Stimulated activated CD4-positive, alpha-beta T cell treated with anti-CD3 and anti-CD28 coated beads, Interleukin-4, amount 100 ng/mL, for 24 hours (primary cell): ENCODE results near the gene MANSC1.

Source experiments
- DNase-seq: peaks from one replicate; pipeline ENCODE4 v3.0.0-alpha.2; 2020

The MANSC1 gene

GRCh38 chr12:12349711-12350665 lies at the start of gene MANSC1:
Gene MANSC1 (minus strand): TSS chr12:12350242. CDS start chr12:12343314, 6,928 bp downstream.
- peak; percentile 42 for DNase-seq

GRCh38 chr12:12399161-12399560 lies 49.1 kb upstream of the MANSC1 start:
- no peak for DNase-seq

GRCh38 chr12:12398026-12398859 lies 48.2 kb upstream of the MANSC1 start:
- no peak for DNase-seq

DNA sequence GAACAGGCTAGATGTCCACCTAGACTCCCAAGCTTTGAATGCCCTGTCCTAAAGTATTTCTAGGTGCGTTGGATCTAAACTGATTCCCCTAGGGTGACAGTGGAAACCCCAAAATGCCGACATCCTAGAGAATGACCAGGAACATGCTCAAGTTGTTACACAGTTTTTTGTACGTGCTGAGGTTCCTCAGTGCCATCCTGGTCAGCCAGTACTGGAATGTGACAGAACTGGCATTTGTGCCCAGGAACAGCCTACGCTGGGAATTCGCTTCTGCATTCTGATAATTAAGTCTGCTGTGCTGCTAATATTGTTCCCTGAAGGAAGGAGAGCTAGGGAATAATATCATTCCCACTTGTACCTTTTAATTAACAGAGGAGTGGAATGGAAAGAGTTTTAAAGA lies 47.1 kb upstream of the MANSC1 start:
- no peak for DNase-seq

DNA sequence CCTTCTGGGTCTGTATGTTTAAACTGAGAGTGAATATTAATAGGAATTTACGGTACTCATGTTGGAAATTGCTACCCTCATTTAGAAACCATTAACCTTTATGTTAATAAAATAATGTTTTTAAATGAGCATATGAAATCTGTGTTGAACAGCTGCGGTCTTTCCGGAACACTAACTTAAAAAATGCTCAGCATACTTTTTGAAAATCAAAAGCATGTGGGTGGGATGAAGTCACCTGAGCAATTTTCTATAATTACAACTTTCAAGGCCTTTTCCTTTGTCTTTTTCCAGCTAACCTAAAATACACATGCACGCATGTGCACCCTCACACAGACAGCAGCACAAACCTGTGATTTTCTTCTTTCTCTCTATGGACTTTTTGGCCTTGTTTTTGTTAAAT lies 46.7 kb upstream of the MANSC1 start:
- no peak for DNase-seq

- DNase-seq: no peak
Observed at GRCh38 chr12:12393171-12393570, 43.1 kb upstream of the MANSC1 start.

DNA sequence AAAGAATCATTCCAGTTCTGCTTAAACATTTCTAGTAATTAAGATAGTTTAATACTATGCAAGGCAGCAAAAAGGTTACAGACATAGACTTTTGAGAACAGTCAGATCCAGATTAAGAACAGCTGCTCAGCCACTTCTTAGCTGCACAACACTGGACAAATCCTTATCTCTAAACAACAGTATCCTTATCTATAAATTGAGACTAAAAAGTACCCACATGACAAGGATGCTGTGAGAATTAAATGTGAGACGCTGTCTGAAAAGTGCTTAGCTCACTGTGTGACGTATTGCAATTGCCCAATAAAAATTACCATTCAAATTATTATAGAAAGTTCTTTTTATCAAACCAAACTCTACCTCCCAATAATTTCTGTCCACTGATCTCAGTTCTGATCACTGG lies 42.4 kb upstream of the MANSC1 start:
- DNase-seq: no peak

- no peak for DNase-seq
Observed at GRCh38 chr12:12387501-12387900, 37.5 kb upstream of the MANSC1 start.

- DNase-seq: peak; percentile 43
Observed at GRCh38 chr12:12384571-12385340, 34.7 kb upstream of the MANSC1 start.

DNA sequence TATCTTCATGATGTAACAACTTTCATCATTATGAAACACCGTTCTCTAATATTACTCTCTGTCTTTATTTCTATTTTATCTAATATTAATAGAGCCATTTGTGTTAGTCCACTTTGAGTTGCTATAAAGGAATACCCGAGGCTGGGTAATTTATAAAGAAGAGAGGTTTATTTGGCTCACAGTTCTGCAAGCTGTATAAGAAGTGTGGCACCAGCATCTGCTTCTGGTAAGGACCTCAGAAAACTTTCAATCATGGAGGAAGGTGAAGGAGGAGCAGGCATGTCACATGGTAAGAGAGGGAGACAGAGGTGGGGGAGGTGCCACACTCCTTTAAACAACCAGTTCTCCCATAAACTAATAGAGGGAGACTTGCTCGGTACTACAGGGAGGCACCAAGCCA lies 31.9 kb upstream of the MANSC1 start:
- DNase-seq: no peak

DNA sequence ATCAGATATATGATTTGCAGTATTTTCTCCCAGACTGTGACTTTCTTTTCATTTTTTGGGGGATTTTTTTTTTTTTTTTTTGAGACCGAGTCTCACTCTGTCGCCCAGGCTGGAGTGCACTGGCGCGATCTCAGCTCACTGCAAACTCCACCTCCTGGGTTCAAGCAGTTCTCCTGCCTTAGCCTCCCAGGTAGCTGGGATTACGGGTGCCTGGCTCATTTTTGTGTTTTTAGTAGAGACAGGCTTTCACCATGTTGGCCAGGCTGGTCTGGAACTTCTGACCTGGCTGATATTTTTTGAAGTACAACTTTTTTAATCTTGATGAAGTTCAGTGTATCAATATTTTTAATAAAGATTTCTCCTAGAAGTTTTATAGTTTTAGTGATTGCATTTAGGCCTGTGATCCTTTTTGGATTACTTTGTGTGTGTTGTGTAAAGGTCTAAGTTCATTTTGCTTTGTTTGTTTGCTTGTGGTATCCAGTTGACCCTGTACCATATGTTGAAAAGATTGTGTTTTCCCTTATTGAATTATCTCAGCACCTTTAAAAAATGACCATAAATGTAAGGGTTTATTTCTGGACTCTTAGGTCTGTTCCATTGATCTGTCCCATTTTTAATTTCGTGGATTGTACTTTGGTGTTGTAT lies 31.0 kb upstream of the MANSC1 start:
- DNase-seq: no peak

DNA sequence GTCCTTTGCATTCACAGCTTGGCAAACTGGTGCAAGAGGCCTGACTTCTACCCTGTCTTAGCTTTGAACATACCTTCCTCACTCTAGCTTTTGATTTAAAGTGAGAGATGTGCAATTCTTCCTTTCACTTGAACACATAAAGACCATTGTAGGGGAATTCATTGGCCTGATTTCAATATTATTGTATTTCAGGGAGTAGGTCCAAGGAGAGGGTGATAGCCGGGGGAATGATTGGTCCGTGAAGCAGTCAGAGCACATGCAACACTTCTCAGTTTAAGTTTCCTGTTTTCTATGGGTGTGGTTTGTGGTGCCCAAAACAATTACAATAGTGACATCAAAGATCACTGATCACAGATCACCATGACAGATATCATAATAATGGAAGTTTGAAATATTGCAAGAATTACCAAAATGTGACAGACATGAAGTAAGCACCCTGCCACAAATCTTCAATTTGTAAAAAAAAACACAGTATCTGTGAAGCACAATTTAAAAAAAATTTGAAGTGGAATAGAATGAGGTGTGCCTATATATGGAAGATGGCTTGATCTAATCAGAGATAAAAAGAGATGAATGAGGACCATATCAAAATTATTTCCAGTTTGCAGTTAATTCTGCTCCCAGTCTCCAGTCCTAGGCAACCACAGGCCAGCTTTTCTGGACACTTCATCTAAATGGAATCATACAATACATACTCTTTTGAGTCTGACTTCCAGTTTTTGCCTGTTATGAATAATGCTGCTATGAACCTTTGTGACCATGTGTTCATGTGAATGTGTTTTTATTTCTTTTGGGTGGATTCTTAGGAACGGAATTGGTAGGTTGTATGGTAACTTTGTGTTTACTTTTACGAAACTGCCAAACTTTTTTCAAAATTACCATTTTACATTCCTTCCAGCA lies 30.0 kb upstream of the MANSC1 start:
- peak; percentile 42 for DNase-seq

DNA sequence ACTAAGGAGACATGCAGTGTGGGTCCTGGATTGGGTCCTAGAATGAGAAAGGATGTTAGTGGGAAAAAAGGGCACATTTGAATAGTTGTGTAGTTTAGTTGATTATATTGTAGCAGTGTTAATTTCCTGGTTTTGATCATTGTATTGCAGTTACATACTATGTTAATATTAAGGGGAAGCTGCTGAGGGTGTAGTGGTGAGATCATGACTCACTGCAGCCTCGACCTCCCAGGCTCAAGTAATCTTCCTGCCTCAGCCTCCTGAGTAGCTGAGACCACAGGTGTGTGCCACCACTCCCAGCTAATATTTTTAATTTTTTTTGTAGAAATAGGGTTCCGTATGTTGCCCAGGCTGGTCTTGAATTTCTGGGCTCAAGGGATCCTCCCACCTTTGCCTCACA lies 28.6 kb upstream of the MANSC1 start:
- DNase-seq: no peak

DNA sequence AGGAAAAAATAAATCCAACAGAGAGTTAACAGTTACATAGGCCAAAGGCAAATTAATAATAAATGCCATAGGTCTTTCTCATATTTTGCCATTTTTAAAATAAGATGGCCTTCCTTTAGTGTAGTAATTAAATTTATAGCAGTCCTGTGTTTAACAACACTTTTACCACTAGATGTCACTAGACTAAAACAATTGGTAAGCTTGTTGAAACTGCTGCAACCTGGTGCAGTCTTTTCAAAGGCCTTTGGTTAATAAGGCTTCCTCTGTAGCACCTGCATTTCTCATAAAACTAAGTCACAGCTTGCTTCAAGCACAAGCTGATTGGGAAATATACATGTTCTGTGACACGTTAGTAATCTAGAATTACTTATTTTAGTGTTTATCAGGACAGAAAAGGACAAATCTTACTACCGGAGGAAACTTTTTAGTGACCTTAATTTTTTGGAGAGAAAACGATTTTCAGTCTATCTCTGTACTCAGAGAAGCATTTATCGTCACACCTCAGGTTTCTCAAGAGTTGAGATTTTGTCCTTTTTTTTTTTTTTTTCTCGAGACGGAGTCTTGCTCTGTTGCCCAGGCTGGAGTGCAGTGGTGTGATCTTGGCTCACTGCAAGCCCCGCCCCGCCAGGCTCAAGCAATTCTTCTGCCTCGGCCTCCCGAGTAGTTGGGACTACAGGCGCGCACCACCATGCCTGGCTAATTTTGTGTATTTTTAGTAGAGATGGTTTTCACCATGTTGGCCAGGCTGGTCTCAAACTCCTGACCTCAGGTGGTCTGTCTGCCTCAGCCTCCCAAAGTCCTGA lies 26.8 kb upstream of the MANSC1 start:
- peak; percentile 33 for DNase-seq

GRCh38 chr12:12372946-12373722 lies 23.1 kb upstream of the MANSC1 start:
- no peak for DNase-seq

DNA sequence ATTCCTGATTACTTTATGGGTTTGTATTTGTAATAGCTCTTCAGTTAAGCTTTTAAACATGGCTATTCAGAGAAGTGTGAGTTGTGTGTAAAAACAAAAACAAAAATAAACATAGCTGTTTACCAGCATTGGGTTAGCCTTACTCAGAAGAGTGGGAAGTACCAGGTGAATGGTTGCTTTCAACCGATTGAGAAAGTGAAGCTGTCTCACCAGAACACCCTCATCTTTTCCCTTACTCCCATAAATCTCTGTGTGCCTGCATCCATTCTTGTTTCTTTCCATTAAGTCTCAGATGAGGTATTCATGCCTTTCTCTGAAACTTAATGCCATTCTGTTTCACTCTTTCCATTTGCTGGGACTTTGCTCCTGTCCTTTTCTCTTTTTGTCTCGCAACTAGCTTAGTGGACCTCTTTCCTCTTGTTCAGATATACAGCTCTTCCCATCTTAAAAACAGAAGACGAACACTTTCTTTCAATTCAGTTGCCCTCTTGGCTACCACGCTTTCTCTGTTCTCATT lies 17.5 kb upstream of the MANSC1 start:
- DNase-seq: no peak

GRCh38 chr12:12366701-12367481 lies 16.8 kb upstream of the MANSC1 start:
- DNase-seq: no peak

DNA sequence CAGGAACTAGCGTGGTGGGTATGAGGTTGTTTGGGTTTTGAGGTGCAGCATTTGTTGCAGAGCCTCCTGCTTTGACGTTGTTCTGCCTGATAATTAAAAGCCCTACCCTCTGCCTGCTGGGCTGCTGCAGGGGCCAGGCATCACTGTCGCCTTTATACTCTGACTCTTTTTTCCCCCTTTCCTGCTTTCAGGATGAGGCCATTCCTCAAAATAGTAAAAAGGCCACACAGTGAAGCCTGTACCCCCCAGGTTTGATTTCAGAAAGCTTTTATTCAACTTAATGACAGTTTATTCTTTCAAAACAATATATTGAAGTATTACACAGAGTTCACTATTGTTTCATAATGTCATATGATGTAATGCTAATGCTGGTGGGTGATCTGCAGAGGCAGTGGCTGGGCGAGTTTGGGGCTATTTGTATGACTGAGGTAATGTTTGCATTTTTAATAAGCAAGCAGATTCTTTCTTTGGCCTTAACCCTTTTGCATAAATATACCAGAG lies 15.9 kb upstream of the MANSC1 start:
- no peak for DNase-seq

GRCh38 chr12:12365446-12365802 lies 15.4 kb upstream of the MANSC1 start:
- no peak for DNase-seq
